Common myeloid progenitor, CD34-positive (primary cell): ENCODE data around the gene TMEM95.

Experiments
- CTCF ChIA-PET: fragments of 350-600 bp; sonication (Branson Sonifier 250); formaldehyde crosslinking; loops from one replicate; lab custom pipeline; 2021; ENCODE audit warnings: antibody characterized with exemption; lab: Charles Lee
- POLR2A ChIA-PET: fragments of 350-600 bp; sonication (Branson Sonifier 250); formaldehyde crosslinking; loops from one replicate; lab custom pipeline; 2021; ENCODE audit warnings: antibody characterized with exemption; lab: Charles Lee
- DNase-seq, 3 donors: peaks; one replicate each; pipeline versions ENCODE4 v3.0.0 to v3.0.0-alpha.2; 2013
- H3K27ac ChIP-seq, 2 experiments: 1 replicate in 1 of 2; 2 replicates in 1 of 2; pipeline ENCODE4 v1.7.0; 2013; ENCODE audit warnings: inconsistent platforms in 2 of 2, low read length in 2 of 2, mild to moderate bottlenecking in 2 of 2, low read depth in 1 of 2, moderate library complexity in 1 of 2; ENCODE audit not compliant: severe bottlenecking in 2 of 2, insufficient read depth in 1 of 2, poor library complexity in 1 of 2
- H3K27me3 ChIP-seq, 5 experiments: replicated peaks in 2 of 5; 1 replicate in 3 of 5; 2 replicates in 2 of 5; pipeline versions ENCODE4 v1.6.1 to v1.7.0; 2013; ENCODE audit warnings: low read length in 4 of 5, mild to moderate bottlenecking in 2 of 5, moderate library complexity in 2 of 5, inconsistent platforms in 1 of 5; ENCODE audit not compliant: insufficient read depth in 5 of 5, control insufficient read depth in 4 of 5
- H3K36me3 ChIP-seq, 4 experiments: 1 replicate in 2 of 4; 2 replicates in 2 of 4; pipeline versions ENCODE4 v1.6.1 to v1.7.0; 2013; ENCODE audit warnings: low read length in 3 of 4, control low read depth in 1 of 4, mild to moderate bottlenecking in 1 of 4; ENCODE audit not compliant: control insufficient read depth in 4 of 4, insufficient read depth in 4 of 4
- H3K4me1 ChIP-seq, 4 experiments: 1 replicate in 3 of 4; 2 replicates in 1 of 4; pipeline versions ENCODE4 v1.6.1 to v1.7.1; 2013; ENCODE audit warnings: low read length in 3 of 4, mild to moderate bottlenecking in 3 of 4, control low read depth in 1 of 4, inconsistent platforms in 1 of 4, moderate library complexity in 1 of 4; ENCODE audit not compliant: control insufficient read depth in 4 of 4, insufficient read depth in 4 of 4; ENCODE audit errors: control extremely low read depth in 1 of 4
- H3K4me3 ChIP-seq, 7 experiments: 1 replicate in 4 of 7; 2 replicates in 3 of 7; pipeline versions ENCODE4 v1.5.1 to v1.7.0; 2013; ENCODE audit warnings: mild to moderate bottlenecking in 7 of 7, low read length in 6 of 7, moderate library complexity in 6 of 7, inconsistent platforms in 2 of 7, low read depth in 2 of 7, control low read depth in 1 of 7; ENCODE audit not compliant: insufficient read depth in 4 of 7, control insufficient read depth in 1 of 7; ENCODE audit errors: extremely low read depth in 1 of 7
- H3K9me3 ChIP-seq, 5 experiments: 1 replicate in 4 of 5; 2 replicates in 1 of 5; pipeline versions ENCODE4 v1.6.1 to v1.7.1; 2013; ENCODE audit warnings: low read length in 4 of 5, mild to moderate bottlenecking in 2 of 5, inconsistent platforms in 1 of 5, low read depth in 1 of 5, moderate library complexity in 1 of 5; ENCODE audit not compliant: control insufficient read depth in 4 of 5, insufficient read depth in 2 of 5; ENCODE audit errors: control extremely low read depth in 1 of 5
- WGBS: methylation state at CpG from one replicate; pipeline ENCODE4 v1.1.5; 2013; ENCODE audit not compliant: insufficient coverage; 5-methylcytosine and 5-hydroxymethylcytosine counted together

The TMEM95 gene

DNA sequence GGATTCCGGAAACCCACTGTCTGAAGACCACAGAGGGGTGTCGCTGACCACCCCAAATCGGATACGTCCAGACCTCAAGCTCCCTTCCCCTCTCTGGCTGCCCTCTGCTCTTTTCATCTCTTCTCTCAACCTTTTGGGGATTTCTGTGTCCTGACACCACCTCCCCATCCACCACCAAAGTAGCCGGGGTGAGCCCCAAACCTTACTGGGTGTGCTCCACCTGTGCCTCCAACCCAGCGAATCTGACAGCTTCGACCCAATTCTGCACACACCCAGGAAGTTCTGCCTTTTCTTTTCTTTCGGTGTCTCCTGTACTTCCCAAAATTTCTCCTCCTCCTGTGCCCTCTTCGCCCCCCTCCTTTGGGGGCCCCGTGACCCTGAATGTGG lies 2.5 kb upstream of the TMEM95 start:
- no peak for DNase-seq
- H3K9me3 ChIP-seq: no peaks in the 10 kb centered on the region
- H3K4me1 ChIP-seq: peaks cover 0 to 35% (median 14%) of the 10 kb centered on the region in 4 experiments
- peak overlapping the region in 1 of 2 experiments; percentile 25 for H3K27ac ChIP-seq
- WGBS: 24% methylated on average over 9 of the region's 10 CpGs
- H3K27me3 ChIP-seq: no peaks in the 10 kb centered on the region
- peaks cover 6 to 41% (median 13%) of the 10 kb centered on the region in 4 experiments for H3K36me3 ChIP-seq
- POLR2A ChIA-PET: no interaction called here
- CTCF ChIA-PET: interaction anchor here (0.8 to 4.4 kb wide), 3 partner anchors 15 to 209 kb away, joined by 4 to 15 read pairs (median 6); partner anchors contain the start of genes SENP3 and SPEM2
- peak overlapping the region in 6 of 7 experiments; percentile 52 to 85 (median 74) for H3K4me3 ChIP-seq

DNA sequence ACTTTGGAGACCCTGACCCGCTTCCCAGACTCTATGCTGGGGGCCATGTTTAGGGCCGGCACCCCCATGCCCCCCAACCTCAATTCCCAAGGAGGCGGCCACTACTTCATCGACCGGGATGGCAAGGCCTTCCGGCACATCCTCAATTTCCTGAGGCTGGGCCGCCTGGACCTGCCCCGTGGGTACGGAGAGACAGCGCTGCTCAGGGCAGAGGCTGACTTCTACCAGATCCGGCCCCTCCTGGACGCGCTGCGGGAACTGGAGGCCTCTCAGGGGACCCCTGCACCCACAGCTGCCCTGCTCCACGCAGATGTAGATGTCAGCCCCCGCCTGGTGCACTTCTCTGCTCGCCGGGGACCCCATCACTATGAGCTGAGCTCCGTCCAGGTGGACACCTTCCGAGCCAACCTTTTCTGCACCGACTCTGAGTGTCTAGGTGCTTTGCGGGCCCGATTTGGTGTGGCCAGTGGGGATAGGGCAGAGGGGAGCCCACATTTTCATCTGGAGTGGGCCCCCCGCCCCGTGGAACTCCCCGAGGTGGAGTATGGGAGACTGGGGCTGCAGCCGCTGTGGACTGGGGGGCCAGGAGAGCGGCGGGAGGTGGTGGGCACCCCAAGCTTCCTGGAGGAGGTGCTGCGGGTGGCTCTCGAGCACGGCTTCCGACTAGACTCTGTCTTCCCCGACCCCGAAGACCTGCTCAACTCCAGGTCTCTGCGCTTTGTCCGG lies 1.9 kb upstream of the TMEM95 start:
- H3K27ac ChIP-seq: no peak overlapping the region
- DNase-seq: no peak
- H3K27me3 ChIP-seq: no peaks in the 10 kb centered on the region
- peaks cover 5 to 36% (median 10%) of the 10 kb centered on the region in 4 experiments for H3K36me3 ChIP-seq
- H3K9me3 ChIP-seq: no peaks in the 10 kb centered on the region
- CTCF ChIA-PET: interaction anchor here (0.8 to 4.4 kb wide), 13 partner anchors 8 to 322 kb away, joined by 3 to 28 read pairs (median 4); partner anchors contain the start of genes SENP3, SPEM2 and TMEM102
- POLR2A ChIA-PET: no interaction called here
- peak overlapping the region in 3 of 7 experiments; percentile 63 to 85 (median 83) for H3K4me3 ChIP-seq
- peaks cover 0 to 35% (median 14%) of the 10 kb centered on the region in 4 experiments for H3K4me1 ChIP-seq
- 94% methylated on average over 30 of the region's 37 CpGs for WGBS

DNA sequence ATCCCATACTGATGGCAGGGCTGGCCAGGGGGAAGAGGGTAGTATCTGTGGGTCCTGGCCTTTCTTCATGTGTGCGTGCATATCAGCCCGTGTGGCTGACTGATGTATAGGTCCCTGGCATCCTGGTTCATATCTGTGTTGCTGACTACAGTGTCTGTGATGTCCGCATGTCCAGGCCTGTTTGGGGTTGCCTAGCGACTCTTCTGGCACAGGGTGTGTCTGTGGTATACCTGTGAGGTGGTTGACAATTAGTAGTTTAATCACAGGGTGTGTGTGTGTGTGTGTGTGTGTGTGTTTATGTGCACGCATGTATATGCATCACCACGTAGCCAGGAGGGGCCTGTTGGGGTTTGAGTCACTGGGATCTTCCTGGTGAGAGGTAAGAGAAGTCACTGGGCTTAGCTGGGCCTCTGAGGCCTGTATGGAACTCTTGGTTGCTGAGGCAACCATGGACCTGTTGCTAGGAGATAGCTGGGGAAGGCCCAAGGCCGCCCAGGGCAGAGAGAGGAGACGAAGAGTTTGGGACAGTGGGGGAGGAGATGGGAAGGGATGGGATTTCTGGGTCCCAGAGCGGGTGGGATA lies 603 bp upstream of the TMEM95 start:
- Histone ChIP-seq H3K36me3 (peaks cover 0 to 24% (median 0%) of the 10 kb centered on the region in 4 experiments), H3K27me3 (no peaks in the 10 kb centered on the region), H3K4me1 (peaks cover 0 to 35% (median 14%) of the 10 kb centered on the region in 4 experiments), H3K4me3 (no peak overlapping the region), H3K9me3 (no peaks in the 10 kb centered on the region), H3K27ac (no peak overlapping the region)
- DNase-seq: no peak
- WGBS: 80% methylated on average over 4 of the region's 9 CpGs
- ChIA-PET CTCF (interaction anchor here (0.9 to 4.4 kb wide), 18 partner anchors 8 to 323 kb away, joined by 3 to 28 read pairs (median 4); partner anchors contain the start of genes GPS2, PLSCR3, SENP3 and SPEM2), POLR2A (interaction anchor here (0.5 to 1.2 kb wide), 3 partner anchors 19 to 163 kb away, joined by 3 read pairs; no protein-coding TSS in a partner anchor)

DNA sequence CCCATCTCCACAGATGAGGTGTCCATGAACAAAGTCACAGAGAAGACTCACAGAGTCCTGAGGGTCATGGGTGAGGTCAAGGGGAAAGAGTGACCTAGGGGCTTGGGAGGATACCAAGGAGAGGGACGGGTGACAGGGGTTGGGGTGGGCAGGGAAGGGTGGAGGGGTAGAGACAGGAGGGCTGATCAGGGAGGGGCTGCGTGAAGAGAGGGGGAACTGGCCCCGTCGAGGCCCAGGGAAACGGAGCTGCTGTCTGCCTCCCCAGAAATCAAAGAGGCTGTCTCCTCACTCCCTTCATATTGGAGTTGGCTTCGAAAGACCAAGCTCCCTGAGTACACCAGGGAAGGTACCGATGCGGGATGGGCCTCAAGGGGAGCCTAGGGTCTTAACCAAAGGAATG lies 617 bp downstream of the TMEM95 start:
- H3K9me3 ChIP-seq: no peaks in the 10 kb centered on the region
- no peak overlapping the region for H3K27ac ChIP-seq
- DNase-seq: no peak
- no peaks in the 10 kb centered on the region for H3K27me3 ChIP-seq
- POLR2A ChIA-PET: interaction anchor here (0.5 to 1.7 kb wide), 4 partner anchors 17 to 129 kb away, joined by 3 to 6 read pairs (median 4); partner anchors contain the start of gene POLR2A
- H3K4me1 ChIP-seq: peaks cover 0 to 26% (median 10%) of the 10 kb centered on the region in 4 experiments
- CTCF ChIA-PET: interaction anchor here (0.5 to 4.4 kb wide), 34 partner anchors 11 to 332 kb away, joined by 3 to 28 read pairs (median 4); partner anchors contain the start of genes GPS2, NEURL4, NLGN2 and POLR2A
- 94% methylated on average over 5 of the region's 8 CpGs for WGBS
- H3K4me3 ChIP-seq: no peak overlapping the region
- H3K36me3 ChIP-seq: peaks cover 0 to 18% (median 0%) of the 10 kb centered on the region in 4 experiments

DNA sequence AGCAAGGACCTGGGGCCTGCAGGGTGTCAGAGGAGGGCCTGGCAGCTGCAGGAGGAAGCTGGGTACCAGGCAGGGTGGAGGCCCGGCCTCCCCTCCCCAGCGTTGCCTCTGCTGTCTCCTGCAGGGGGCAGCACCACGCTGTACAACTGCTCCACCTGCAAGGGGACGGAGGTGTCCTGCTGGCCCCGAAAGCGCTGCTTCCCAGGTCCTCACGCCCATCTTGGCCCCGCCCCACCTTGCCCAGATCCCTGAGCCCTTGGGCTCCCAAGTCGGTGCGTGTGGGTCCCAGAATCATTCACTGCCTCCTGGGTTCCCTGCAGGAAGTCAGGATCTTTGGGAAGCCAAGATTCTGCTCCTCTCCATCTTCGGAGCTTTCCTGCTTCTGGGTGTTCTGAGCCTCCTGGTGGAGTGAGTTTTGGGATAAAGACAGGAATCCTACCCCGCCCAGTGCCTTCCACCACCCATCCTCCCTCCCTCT lies 1.2 kb downstream of the TMEM95 start:
- Histone ChIP-seq H3K4me3 (no peak overlapping the region), H3K36me3 (peaks cover 0 to 13% (median 0%) of the 10 kb centered on the region in 4 experiments), H3K4me1 (peaks cover 0 to 20% (median 7%) of the 10 kb centered on the region in 4 experiments), H3K27me3 (no peaks in the 10 kb centered on the region), H3K9me3 (no peaks in the 10 kb centered on the region), H3K27ac (no peak overlapping the region)
- ChIA-PET CTCF (interaction anchor here (0.5 to 4.4 kb wide), 32 partner anchors 12 to 331 kb away, joined by 3 to 28 read pairs (median 4); partner anchors contain the start of genes NEURL4, NLGN2, POLR2A and SENP3), POLR2A (interaction anchor here (0.5 to 1.7 kb wide), 4 partner anchors 28 to 136 kb away, joined by 3 to 6 read pairs (median 4); partner anchors contain the start of gene POLR2A)
- DNase-seq: peak; percentile 84 to 92 (median 89)
- 0% methylated on average over 8 of the region's 12 CpGs for WGBS

DNA sequence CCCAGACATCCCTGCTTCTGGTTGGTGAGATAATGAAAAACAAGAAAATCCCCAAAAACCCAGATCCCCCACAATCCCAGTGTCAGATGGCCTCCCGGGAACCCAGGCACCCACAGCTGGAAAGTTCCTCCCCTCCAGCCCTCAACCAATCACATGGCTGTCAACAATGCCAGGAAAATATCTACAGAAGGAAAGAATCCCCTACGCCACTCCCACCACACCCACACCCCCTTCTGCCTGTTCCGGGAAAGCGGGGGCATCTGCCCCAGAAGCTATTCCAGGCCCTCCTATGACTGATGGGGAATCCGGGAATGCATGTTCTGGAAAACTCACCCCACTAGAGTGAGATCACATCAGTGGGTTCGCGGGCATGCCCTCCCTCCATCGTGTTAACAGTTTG lies 1.8 kb downstream of the TMEM95 start:
- ChIA-PET CTCF (interaction anchor here (1.0 to 4.4 kb wide), 13 partner anchors 11 to 204 kb away, joined by 3 to 28 read pairs (median 8); partner anchors contain the start of genes NEURL4, NLGN2, SENP3 and TMEM102), POLR2A (interaction anchor here (0.6 to 1.7 kb wide), 3 partner anchors 25 to 136 kb away, joined by 3 to 6 read pairs (median 5); partner anchors contain the start of gene POLR2A)
- H3K9me3 ChIP-seq: no peaks in the 10 kb centered on the region
- no peaks in the 10 kb centered on the region for H3K27me3 ChIP-seq
- H3K27ac ChIP-seq: no peak overlapping the region
- no peak for DNase-seq
- WGBS: 100% methylated on average over 5 of the region's 8 CpGs
- H3K4me3 ChIP-seq: no peak overlapping the region
- H3K4me1 ChIP-seq: peaks cover 0 to 14% (median 5%) of the 10 kb centered on the region in 4 experiments
- peaks cover 0 to 10% (median 0%) of the 10 kb centered on the region in 4 experiments for H3K36me3 ChIP-seq
